Measurements from ENCODE around the gene WWOX. TPM values are rescaled to one million over a fixed set of nuclear protein-coding genes. Genes with fewer than 3 reads are reported as not detected.

WWOX gene
- total RNA-seq, 2 donors from 2014 or later: 30.0 to 35.4 TPM

DNA sequence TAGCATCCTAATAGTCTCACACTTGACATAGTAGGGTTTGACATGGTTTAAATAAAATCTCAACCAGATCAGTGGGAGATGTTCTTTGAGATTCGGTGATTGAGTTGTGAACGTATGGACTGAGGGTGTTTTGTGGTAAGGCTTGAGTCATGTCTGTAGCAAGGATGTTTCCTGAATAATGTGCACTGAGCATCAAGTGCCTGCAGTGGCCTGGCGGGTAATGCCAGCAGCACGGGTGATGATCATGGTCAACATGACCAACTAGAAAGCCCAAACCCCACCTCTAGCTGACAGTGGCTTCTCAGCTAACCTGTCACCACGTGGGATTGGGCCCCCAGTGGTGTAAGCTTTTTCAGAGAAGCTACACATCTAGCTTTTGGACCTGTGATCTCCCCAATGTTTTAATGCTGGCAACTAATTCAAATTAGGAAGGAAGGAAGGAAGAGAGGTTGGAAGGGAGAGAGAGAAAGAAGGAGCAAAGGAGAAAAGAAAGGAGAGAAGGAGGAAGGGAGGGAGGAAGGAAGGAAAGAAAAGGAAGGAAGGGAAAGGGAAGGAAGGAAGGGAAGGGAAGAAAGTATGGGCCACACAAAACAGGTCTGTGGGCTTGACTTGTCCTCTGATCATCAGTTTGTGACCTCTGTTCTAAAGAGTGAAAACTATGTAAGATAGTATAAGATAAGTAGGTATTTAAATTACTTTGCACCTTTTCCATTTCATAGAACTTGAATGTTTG lies 55.4 kb downstream of the WWOX start:
- no peak overlapping the region for H3K4me3 ChIP-seq (ENCODE audit: low read length)
- H3K4me1 ChIP-seq (ENCODE audit: control insufficient read depth, insufficient read depth, low read length): no peaks in the 10 kb centered on the region
- H3K36me3 Mint-ChIP-seq (ENCODE audit: low read depth): peaks cover 5% of the 10 kb centered on the region
- no peaks in the 10 kb centered on the region for H3K4me1 Mint-ChIP-seq
- H3K9me3 Mint-ChIP-seq: peaks cover 4% of the 10 kb centered on the region
- no peak overlapping the region for H3K27ac ChIP-seq (ENCODE audit: low read depth, low read length)
- H3K4me3 Mint-ChIP-seq: no peak overlapping the region
- no peaks in the 10 kb centered on the region for H3K27me3 ChIP-seq (ENCODE audit: control insufficient read depth, insufficient read depth, low read length, poor library complexity, severe bottlenecking)
- TF ChIP-seq, protein P1, sequence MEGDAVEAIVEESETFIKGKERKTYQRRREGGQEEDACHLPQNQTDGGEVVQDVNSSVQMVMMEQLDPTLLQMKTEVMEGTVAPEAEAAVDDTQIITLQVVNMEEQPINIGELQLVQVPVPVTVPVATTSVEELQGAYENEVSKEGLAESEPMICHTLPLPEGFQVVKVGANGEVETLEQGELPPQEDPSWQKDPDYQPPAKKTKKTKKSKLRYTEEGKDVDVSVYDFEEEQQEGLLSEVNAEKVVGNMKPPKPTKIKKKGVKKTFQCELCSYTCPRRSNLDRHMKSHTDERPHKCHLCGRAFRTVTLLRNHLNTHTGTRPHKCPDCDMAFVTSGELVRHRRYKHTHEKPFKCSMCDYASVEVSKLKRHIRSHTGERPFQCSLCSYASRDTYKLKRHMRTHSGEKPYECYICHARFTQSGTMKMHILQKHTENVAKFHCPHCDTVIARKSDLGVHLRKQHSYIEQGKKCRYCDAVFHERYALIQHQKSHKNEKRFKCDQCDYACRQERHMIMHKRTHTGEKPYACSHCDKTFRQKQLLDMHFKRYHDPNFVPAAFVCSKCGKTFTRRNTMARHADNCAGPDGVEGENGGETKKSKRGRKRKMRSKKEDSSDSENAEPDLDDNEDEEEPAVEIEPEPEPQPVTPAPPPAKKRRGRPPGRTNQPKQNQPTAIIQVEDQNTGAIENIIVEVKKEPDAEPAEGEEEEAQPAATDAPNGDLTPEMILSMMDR (conservative IDR thresholded peaks at IDR 0.05): no peak
- whole genome bisulfite sequencing, 2 experiments (ENCODE audit: insufficient coverage in 1 of 2, insufficient read length in 1 of 2): 77 to 100% methylated on average over 1 to 5 of the region's 5 CpGs
- H3K9me3 ChIP-seq (ENCODE audit: control insufficient read depth, low read length): no peaks in the 10 kb centered on the region
- no peak overlapping the region for H3K27ac Mint-ChIP-seq
- no peak for DNase-seq
- H3K36me3 ChIP-seq (ENCODE audit: control insufficient read depth, insufficient read depth, low read length): no peaks in the 10 kb centered on the region
- no peak overlapping the region for H3K9ac ChIP-seq (ENCODE audit: extremely low read depth, low read length, poor library complexity, severe bottlenecking)
- H3K27me3 Mint-ChIP-seq (ENCODE audit: insufficient read depth): no peaks in the 10 kb centered on the region

DNA sequence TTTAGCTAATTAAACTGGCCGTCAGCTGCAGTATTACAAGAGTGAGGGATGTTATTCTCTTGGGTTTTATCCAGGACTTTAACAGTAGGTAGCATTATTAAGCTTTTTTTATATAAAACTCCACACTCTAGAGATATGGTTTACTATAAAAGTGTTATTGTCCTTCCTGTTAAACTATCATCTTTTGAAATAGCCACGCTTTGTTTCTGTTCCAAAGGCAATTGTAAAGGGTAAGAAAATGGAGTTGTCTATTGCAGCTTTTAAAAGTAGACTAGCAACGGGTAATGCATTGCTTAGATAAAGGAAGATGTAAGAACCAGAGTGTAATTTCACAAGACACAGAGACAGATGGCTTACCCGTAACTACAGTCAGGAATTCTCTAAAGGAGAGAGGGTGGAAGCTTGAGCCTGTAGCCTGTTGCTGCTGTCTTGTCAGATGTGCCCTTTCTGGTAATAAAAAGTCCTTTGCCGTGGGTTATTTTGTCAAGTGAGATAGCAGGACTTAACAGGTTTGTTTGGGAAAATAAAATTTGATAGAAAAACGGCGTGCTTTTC lies 56.4 kb downstream of the WWOX start:
- Histone ChIP-seq H3K27me3 (ENCODE audit: control insufficient read depth, insufficient read depth, low read length, poor library complexity, severe bottlenecking) (no peaks in the 10 kb centered on the region), H3K9ac (ENCODE audit: extremely low read depth, low read length, poor library complexity, severe bottlenecking) (no peak overlapping the region), H3K4me1 (ENCODE audit: control insufficient read depth, insufficient read depth, low read length) (no peaks in the 10 kb centered on the region), H3K4me3 (ENCODE audit: low read length) (no peak overlapping the region), H3K36me3 (ENCODE audit: control insufficient read depth, insufficient read depth, low read length) (no peaks in the 10 kb centered on the region), H3K9me3 (ENCODE audit: control insufficient read depth, low read length) (peaks cover 9% of the 10 kb centered on the region), H3K27ac (ENCODE audit: low read depth, low read length) (no peak overlapping the region)
- Mint-ChIP-seq H3K4me1 (no peaks in the 10 kb centered on the region), H3K36me3 (ENCODE audit: low read depth) (peaks cover 5% of the 10 kb centered on the region), H3K27ac (no peak overlapping the region), H3K4me3 (no peak overlapping the region), H3K9me3 (peaks cover 11% of the 10 kb centered on the region), H3K27me3 (ENCODE audit: insufficient read depth) (no peaks in the 10 kb centered on the region)
- no peak for DNase-seq
- TF ChIP-seq, protein P1 (conservative IDR thresholded peaks at IDR 0.05): no peak
- 72 to 81% methylated on average over 5 to 7 of the region's 7 CpGs for WGBS, 2 experiments (ENCODE audit: insufficient coverage in 1 of 2, insufficient read length in 1 of 2)

DNA sequence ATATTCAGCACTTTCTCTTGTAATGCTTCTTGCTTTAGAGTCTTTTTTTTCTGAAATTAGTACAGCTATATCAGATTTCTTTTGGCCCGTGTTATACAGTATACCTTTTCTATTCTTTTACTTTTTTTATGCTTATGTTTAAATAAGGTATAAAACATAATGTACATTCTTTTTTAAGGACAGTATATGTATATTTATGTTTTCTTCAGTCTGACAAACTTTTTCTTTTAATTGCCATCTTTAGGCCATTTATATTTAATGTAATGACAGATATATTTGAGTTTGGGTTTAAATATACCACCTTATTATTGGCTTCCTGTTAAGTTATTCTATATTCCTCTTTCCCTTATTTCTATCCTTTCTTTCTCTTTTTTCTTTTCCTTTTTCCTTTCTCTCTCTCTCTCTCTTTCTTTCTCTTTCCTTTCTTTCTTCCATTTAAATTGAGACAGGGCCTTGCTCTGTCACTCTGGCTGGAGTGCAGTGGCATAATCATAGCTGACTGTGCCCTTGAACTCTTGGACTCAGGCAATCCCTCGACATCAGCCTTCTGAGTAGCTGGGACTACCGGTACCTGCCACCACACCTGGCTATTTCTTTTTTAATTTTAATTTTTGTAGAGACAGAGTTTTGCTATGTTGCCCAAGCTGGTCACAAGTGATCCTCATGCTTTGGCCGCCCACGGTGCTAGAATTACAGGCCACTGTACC lies 61.7 kb downstream of the WWOX start:
- Histone ChIP-seq H3K9ac (ENCODE audit: extremely low read depth, low read length, poor library complexity, severe bottlenecking) (no peak overlapping the region), H3K27ac (ENCODE audit: low read depth, low read length) (no peak overlapping the region), H3K36me3 (ENCODE audit: control insufficient read depth, insufficient read depth, low read length) (no peaks in the 10 kb centered on the region), H3K4me3 (ENCODE audit: low read length) (no peak overlapping the region), H3K9me3 (ENCODE audit: control insufficient read depth, low read length) (peaks cover 13% of the 10 kb centered on the region), H3K4me1 (ENCODE audit: control insufficient read depth, insufficient read depth, low read length) (no peaks in the 10 kb centered on the region), H3K27me3 (ENCODE audit: control insufficient read depth, insufficient read depth, low read length, poor library complexity, severe bottlenecking) (no peaks in the 10 kb centered on the region)
- no peak overlapping the region for H3K27ac Mint-ChIP-seq
- H3K36me3 Mint-ChIP-seq (ENCODE audit: low read depth): peaks cover 4% of the 10 kb centered on the region
- 97 to 98% methylated on average over 4 of the region's 5 CpGs for WGBS, 2 experiments (ENCODE audit: insufficient coverage in 1 of 2, insufficient read length in 1 of 2)
- H3K9me3 Mint-ChIP-seq: peaks cover 19% of the 10 kb centered on the region
- H3K27me3 Mint-ChIP-seq (ENCODE audit: insufficient read depth): no peaks in the 10 kb centered on the region
- DNase-seq: no peak
- H3K4me1 Mint-ChIP-seq: peaks cover 6% of the 10 kb centered on the region
- no peak overlapping the region for H3K4me3 Mint-ChIP-seq
- TF ChIP-seq, protein P1 (conservative IDR thresholded peaks at IDR 0.05): no peak

Data from endodermal cell (in vitro differentiated cells).